ENCODE measurements around the gene ALDH7A1.
"Not testable (repeated sequence)": the region's sequence is repeated elsewhere in the genome, so short reads cannot be mapped to it uniquely, and the experiment has no call there.

Gene ALDH7A1

DNA sequence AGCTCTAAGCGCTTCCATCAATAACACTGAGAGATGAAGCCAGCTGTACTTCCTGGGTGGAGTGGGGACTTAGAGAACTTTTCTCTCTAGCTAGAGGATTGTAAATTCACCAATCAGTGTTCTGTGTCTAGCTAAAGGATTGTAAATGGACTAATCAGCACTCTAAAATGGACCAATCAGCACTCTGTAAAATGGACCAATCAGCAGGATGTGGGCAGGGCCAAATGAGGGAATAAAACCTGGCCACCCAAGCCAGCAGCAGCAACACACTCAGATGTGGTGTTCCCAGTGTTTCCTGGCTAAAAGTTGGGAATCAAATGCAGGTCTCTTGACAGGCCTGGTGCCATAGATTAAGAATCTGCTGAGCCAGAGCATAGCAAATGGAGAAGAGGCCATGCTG is 60.5 kb downstream of the ALDH7A1 start:
- DNase-seq (ENCODE audit: low spot score) = no peak

DNA sequence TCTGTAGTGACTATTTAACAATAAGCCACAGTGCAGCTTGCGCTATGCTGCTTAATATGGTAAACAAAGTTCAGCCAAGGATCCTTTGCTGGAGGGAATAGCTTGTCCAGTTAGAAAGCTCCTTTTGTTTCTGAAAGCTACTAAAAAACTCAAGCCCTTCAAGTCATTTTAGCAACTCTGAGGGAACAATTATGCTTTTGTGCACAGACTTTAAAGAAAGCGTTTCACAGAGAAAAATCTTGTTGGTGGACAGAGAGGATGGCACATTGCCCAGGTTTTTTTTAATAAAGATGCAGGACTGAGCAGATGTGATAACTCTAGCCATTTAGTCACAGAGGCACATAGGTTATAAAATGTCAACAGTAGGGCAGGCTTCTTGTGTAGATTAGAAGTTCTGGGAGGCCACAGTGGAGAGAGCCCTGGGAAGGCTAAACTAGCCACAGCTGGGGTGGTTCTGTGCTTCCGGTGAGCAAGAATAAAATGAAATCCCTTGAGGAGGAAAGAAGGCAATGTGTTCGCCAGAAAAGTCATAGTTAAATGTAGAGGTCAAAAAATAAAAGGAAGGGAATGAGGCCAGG is 63.4 kb downstream of the ALDH7A1 start:
- no peak for DNase-seq (ENCODE audit: low spot score)

DNA sequence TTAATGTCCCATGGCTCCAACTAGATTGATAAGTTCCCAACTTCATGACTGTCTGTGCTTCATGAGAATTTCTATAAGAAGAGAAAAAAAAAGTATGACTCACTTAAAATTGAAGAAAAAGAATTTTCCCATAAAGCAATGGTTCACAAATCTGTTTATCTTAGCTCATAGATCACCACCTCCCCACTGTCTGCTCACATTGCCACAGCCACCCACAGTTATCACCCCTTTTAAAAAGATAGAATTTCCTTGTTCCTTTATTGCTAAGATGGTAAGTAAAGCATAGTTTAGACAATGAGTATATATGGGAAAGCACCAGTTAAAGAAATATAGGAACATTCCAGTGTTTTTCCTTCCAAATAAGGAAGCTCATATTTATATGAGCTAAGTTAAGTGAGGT is 67.1 kb downstream of the ALDH7A1 start:
- DNase-seq (ENCODE audit: low spot score) = no peak

DNA sequence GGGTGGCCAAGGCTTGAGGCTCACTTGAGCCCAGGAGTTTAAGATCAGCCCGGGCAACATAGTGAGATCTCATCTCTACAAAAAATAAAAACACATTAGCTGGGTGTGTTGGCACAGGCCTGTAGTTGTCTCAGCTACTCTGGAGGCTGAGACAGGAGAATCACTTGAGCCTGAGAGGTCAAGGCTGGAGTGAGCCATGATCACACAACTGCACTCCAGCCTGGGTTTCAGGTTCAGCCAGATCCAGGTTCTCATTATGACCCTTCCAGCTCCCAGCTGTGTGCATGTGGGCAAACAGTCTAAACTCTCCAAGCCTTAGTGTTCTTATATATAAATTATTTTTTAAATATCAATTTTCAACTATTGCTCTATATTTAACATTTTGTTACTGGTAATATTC is 67.9 kb downstream of the ALDH7A1 start:
- no peak for DNase-seq (ENCODE audit: low spot score)

DNA sequence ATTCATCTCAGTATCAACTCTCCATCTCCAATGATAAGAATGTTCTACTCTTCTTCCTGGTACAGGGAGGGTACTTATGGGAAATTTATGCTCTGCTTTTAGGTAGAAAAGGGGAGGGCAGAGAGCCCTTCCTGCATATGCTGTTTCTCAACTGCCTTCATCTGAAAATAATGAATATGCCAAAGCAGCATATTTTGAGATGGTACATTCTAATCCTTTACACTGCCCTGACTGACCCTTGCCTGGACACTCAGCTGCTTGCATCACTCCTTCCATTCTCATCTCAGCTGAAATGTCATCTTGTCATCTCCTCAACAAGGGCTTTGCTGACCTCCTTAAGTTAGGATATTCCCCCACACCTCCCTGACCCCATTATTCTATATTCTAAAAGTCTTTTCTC is 68.5 kb downstream of the ALDH7A1 start:
- no peak for DNase-seq (ENCODE audit: low spot score)

DNA sequence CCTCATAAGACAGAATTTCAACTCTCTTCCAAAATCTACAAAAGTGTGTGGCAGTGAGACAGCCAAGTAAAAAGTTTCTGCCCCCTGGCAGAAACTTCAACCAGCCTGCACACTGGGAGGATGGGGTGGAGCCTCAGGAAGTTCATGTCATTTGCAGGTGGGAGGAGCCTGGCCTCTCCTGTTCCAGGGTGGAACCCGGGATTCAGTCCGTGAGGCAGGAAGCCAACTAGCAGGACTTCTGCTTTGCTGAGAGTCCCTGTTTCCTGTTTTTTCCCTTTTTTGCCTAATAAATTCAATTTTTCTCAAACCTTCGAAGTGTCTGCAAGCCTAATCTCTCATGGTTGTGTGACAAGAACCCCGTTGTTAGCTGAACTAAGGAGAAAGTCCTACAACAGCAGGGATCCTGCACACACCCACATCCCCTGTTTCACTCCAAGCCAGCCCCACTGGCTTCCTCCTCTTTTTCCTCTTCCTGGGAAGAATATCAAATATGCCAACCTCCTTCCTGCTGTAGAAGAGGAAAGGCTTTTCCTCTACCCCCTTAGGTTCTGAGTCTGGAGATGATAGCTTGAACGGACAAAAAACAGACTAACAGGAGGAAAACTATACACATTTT is 69.3 kb downstream of the ALDH7A1 start:
- peak; percentile 16 for DNase-seq (ENCODE audit: low spot score)

DNA sequence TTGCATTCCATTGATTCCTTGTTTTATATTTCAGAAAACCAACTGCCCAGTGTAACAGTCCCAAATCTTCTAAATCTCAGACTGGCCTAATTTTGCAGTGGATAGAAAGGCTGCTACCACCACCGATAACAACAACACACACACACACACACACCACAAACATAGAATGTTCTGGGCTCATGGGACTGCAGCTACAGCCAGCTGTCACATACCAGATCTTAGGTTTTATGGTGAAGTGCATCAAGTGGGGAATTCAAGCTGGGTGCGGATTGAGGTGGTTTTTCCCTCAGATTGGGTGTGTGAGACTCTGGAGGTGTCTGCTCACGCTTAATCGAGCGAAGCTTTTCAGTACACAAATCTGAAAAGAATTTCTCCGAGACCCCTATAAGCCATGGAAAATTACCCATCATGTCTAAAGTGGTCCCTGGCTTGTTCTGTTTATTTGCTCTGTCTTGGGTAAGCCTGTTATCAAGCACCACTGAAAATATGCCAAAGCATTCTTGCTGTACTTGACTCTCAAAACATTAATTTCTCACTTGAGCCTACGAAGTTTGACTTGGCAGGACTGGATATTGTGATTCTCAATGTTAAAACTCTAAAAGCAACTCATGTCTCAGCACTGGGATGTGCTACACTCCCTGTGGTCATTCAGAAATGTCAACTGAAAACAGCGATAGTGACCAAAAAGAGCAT is 71.1 kb downstream of the ALDH7A1 start:
- no peak for DNase-seq (ENCODE audit: low spot score)

DNA sequence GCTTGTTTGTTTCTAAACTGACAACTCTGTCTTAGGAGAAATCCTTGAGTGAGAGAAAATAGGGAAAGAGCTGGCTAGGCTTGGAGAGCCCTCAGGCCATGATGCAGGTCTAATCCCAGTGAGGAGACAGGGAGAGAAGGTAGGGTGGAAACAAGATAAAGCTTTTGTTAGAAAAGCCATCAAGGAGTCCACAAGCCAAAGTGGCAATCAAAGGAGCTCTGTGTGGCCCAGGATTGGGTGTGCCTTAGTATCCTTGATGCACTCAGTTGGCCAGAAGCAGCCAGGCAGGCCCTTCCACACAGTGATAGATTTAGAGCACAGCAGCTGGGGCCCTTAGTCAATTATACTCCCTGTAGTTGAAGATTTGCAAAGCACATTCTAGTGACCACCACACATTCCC is 73.9 kb downstream of the ALDH7A1 start:
- no peak for DNase-seq (ENCODE audit: low spot score)

DNA sequence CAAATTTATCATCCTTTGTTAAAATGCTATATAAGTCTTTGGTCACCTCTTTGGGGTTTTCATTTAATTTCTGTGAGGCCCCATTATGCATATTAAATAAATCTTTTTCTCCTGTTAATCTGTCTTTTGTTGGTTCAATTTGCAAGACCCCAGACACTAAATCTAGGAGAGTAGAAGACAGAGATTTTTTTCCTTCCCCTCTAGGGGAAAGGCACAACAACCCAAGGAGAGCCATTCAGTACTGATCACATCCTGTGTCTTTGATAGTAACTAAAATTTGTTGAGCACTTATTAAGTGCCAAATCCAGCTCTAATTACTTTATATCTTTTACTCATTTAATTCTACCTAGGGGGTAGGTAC is 74.4 kb downstream of the ALDH7A1 start:
- DNase-seq (ENCODE audit: low spot score) = no peak

DNA sequence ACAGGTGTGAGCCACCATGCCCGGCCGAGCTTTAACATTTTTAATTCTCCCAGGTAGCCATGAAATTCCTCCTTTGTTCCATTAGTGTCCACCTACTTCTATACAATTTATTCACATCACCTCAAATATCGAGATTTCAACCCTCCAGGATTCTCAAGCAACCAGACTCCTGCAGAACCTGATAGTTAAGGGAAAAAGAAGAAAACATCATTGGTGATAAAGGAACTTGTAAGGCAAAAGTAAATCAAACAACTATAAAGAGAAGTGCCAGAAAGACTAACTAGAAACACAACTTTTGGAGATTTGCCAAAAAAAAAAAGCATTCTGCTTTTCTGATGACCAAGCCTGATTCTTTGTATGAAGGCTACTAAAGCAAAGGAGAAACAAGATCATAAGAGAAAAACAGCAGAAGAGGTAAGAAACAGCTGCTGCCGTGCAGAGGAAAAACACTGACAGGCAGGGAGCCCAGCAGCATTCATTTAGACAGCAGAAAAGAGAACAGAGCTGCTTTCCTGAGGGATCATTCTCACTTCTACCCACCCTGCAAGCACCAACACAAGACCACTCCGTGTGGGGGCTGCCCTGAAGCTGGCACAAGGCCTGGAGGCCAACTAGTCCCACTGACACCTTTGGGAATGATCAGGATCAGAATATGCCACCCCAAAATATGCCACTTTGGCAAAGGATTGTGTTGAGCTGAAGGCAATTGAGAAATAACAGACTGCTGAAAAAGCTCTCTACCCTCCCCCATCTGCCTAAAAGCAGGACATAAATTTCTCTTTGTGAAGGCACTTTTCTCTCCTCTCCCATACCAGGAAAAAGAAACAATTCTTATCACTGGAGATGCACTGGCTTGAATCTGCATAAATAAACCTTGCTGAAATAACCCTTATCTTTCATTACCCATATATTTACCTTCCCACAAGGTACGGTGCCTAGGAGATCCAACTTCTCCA is 75.1 kb downstream of the ALDH7A1 start:
- no peak for DNase-seq (ENCODE audit: low spot score)

DNA sequence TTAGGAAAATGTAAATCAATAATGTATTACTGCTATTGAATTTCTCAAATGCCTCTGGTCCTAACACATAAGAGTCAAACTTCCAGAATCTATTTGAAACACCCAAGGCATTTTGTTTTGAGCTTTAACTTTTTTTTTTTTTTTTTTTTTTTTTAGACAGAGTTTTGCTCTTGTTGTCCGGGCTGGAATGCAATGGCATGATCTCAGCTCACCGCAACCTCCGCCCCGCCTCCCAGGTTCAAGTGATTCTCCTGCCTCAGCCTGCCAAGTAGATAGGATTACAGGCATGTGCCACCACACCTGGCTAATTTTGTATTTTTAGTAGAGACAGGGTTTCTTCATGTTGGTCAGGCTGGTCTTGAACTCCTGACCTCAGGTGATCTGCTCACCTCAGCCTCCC is 75.8 kb downstream of the ALDH7A1 start:
- DNase-seq (ENCODE audit: low spot score) = not testable (repeated sequence)

DNA sequence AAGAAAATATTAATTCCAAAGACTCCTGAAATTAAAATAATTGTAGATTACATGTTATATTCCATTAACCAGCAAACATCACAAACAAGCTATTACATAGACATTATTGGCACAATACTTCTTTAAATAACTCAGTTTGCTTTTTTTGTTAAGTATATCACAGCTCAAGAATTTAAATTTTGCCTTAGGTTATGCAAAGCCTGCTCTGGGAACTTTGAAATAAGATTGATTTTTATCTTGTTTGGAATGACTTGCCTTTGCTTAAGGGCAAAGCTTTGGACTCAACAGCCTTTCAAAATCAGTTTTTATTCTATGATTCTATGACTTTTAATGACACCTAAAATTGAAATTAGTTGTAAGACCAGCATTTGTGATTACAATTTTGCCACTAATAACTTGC is 78.2 kb downstream of the ALDH7A1 start:
- DNase-seq (ENCODE audit: low spot score) = no peak

DNA sequence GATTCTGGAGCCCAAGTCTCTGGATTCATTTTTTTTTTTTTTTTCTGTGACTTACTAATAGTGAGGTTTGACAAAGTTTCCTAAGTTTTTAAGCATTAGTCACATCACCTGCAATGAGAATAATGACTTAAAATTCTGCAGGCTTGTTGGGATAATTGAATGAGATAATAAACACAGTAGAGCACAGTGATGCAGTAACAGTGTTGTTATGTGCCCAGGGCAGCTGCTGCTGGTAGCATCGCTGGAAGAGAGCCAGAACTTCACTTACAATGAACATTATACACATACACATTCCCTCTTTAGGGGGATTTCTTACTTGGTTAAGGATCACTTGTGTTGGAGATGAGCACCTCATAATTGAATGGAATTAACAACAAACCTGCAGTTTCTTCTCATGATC is 78.9 kb downstream of the ALDH7A1 start:
- no peak for DNase-seq (ENCODE audit: low spot score)

DNA sequence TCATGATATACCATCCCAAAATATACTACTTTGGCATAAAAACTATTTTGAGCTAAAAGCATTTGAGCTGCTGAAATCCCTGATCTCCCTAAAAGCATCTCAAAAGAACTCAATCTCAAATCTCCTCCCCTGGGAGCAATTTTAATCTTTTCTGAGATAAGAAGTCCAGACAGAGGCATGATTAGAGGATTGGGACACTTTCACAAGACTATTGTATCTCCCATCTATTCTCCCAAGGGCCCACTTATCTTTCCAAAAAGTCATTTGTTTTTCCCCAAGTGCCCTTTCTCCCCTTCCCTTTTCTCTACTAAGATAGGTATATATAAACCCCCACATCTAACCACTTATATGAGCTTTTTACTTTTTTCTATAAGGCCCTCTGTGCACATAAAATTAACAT is 79.7 kb downstream of the ALDH7A1 start:
- DNase-seq (ENCODE audit: low spot score) = no peak

DNA sequence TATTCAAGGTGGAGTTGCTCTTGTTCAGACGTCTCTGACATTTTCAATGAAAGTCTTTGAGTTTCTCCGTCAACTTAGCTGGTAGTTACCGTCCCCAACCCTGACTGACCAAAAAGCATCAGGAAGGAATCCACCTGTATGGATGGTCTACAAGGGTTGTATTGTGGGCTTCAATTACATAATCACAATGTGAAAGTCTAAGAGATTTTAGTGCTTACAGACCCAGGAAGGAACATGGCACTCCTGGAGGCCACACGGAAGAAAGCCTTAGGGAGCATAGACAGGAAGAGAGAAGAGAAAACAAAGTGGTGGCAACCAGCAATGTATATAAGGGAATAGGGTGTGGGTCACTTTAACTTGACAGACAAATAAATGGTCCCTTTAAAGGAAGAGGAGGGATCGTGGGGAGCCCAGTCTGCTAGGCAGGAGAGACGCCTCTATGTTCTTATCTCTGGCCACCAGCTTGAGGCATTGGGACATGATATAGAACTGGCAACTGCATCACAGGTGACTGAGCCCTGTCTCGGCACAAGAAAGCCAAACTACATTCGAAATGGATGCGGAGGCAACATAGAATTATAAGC is 80.4 kb downstream of the ALDH7A1 start:
- no peak for DNase-seq (ENCODE audit: low spot score)

DNA sequence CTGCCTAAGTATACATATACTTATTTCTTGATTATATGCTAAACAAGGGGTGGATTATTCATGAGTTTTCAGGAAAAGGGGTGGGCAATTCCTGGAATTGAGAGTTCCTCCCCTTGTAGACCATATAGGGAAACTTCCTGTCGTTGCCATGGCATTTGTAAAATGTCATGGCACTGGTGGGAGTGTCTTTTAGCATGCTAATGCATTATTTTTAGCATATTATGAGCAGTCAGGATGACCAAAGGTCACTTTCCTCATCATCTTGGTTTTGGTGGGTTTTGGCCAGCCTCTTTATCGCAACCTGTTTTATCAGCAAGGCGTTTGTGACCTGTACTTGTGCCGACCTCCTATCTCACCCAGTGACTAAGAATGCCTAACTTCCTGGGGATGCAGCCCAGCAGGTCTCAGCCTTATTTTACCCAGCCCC is 80.9 kb downstream of the ALDH7A1 start:
- no peak for DNase-seq (ENCODE audit: low spot score)

DNA sequence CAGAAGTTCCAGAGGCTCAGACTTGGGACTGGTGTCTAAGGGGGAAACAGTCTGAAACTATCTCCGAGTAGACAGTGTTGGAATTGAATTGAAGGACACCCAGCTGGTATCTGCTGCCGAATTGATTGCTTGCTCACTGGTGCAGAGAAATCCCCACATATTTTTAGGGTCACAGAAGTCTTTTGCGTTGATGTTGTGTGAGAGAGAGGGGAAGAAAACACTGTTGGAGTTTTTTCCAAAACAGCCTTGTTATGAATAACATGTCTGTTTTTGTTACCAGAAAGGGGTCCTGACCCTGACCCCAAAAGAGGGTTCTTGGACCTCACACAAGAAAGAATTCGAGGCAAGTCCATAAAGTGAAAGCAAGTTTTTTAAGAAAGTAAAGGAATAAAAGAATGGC is 81.3 kb downstream of the ALDH7A1 start:
- DNase-seq (ENCODE audit: low spot score) = no peak

DNA sequence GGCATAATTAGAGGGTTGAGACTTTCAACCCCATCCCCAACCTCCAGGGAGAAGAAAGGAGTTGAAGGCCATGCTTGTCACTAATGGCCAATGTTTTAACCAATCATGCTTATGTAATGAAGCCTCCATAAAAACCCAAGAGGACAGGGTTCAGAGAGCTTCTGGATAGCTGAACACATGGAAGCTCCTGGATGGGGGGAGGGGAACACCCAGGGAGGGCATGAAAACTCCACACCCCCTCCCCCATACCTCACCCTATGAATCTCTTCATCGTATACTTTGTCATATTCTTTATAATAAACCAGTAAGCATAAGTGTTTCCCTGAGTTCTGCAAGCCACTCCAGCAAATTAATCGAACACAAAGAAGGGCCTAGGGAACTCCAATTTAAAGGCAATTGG is 81.7 kb downstream of the ALDH7A1 start:
- no peak for DNase-seq (ENCODE audit: low spot score)

DNA sequence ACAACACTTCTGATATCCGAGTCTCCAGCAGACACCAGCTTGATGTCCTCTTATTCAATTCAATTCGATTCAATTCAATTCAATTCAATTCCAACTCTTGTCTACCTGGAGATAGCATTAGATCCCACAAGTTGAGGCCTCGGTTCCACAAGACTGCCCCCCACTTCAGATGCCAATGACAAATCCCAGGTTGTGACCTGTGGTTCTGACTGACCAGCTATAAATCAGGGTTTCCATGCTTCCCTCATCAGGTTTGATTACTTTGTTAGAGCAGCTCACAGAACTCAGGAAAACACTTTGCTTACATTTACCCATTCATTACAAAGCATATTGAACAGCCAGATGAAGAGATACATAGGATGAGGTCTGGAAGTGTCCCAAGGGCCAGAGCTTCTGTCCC is 82.6 kb downstream of the ALDH7A1 start:
- no peak for DNase-seq (ENCODE audit: low spot score)

DNA sequence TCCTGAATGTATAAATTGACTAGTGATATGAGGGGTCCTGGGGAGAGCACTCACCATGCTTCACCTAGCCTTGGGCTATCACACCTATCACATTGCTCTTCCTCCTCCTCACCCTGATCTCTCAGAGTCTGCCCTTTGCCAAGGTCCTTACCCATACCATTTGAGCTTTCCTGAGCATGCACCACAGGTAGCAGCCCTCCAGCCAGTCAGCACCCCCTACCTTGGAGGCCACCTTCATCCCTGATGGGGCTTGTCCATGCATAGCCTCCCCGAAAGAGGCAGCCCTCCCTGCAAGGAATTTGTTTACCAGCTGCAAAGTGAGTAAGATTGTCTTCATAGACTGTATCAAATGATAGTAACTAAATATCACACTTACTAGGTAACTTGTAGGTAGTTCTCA is 83.1 kb downstream of the ALDH7A1 start:
- DNase-seq (ENCODE audit: low spot score) = no peak

DNA sequence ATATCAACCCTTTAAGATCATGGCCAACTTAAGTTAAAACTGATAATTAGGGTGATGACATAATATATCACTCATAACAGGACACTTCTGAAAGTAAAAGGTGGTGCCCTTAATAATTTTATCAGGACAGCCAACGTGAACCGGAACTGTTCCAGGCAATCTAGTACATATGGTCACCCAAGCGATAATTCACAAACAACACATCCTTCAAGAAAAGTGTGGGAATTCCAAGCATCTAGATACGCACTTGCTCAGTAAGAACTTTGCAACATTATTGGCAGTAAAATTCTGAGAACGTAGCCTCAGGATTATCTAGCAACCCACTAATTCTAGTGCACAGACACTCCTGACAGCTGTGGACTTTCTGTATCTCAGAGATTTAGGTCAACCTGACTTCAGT is 85.7 kb downstream of the ALDH7A1 start:
- no peak for DNase-seq (ENCODE audit: low spot score)

DNA sequence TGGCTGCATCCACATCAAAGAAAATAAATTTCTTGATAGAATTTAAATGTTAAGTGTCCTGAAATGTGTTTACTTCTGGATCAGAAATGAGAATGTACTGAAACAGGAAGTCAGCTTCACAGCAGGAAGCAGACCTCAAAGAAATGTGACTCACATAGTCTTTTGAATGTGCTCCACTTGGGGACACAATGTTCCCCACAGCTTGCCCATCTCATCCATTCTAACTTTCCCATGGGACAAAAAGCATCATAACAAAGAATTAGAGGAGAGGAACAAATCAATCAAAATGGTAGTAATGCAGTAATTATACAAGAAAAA is 86.1 kb downstream of the ALDH7A1 start:
- peak; percentile 7 for DNase-seq (ENCODE audit: low spot score)
